Fibroblast of lung (primary cell): ENCODE measurements around the gene NIT1.

Experiments used
- CTCF ChIP-seq, 2 donors: IDR thresholded peaks in 1 of 2; conservative IDR thresholded peaks in 1 of 2; 1 replicate in 1 of 2; 2 replicates in 1 of 2; pipeline ENCODE4 v1.5.1; 2011 to 2012; ENCODE audit warnings: low read length in 2 of 2, control low read depth in 1 of 2, inconsistent platforms in 1 of 2, low read depth in 1 of 2, mild to moderate bottlenecking in 1 of 2
- EZH2 ChIP-seq: IDR thresholded peaks from 2 replicates; pipeline ENCODE4 v1.5.1; 2012; ENCODE audit warnings: low read length, control low read depth, mild to moderate bottlenecking; ENCODE audit errors: missing control alignments

- TF ChIP-seq CTCF (conservative IDR thresholded peaks at IDR 0.05 in 1 of 2, IDR thresholded peaks at IDR 0.05 in 1 of 2; ENCODE audit: low read depth in 1 of 2, low read length in 2 of 2) (no peak), EZH2 (no peak)
Observed at GRCh38 chr1:161166669-161167548, 49.0 kb downstream of the NIT1 start.
